Fibroblast of mammary gland (primary cell): ENCODE data around the gene CMIP.

Experiments
- DNase-seq: peaks from one replicate; pipeline ENCODE4 v3.0.0-alpha.2; 2010; ENCODE audit warnings: low read depth
- H3K4me3 ChIP-seq: 2 replicates; pipeline ENCODE4 v1.5.1; 2011; ENCODE audit warnings: low read depth, mild to moderate bottlenecking, low read length, moderate library complexity; ENCODE audit not compliant: control insufficient read depth
- CTCF ChIP-seq: conservative IDR thresholded peaks from 2 replicates; pipeline ENCODE4 v1.5.1; 2011; ENCODE audit warnings: low read depth, low read length, inconsistent platforms; ENCODE audit not compliant: control insufficient read depth, insufficient read depth

CMIP gene

GRCh38 chr16:81676066-81676882 is 231.7 kb downstream of the CMIP start:
- H3K4me3 ChIP-seq = no peak overlapping the region
- TF ChIP-seq CTCF = no peak
- no peak for DNase-seq

- TF ChIP-seq CTCF = no peak
- DNase-seq = no peak
- no peak overlapping the region for H3K4me3 ChIP-seq
Observed at GRCh38 chr16:81676883-81677737, 232.5 kb downstream of the CMIP start.

GRCh38 chr16:81678326-81679095 is 233.9 kb downstream of the CMIP start:
- H3K4me3 ChIP-seq = no peak overlapping the region
- no peak for DNase-seq
- TF ChIP-seq CTCF = no peak

- no peak for TF ChIP-seq CTCF
- no peak overlapping the region for H3K4me3 ChIP-seq
- no peak for DNase-seq
Observed at GRCh38 chr16:81679721-81680430, 235.3 kb downstream of the CMIP start.

GRCh38 chr16:81680444-81681275 is 236.1 kb downstream of the CMIP start:
- no peak for DNase-seq
- H3K4me3 ChIP-seq = no peak overlapping the region
- no peak for TF ChIP-seq CTCF

- no peak for TF ChIP-seq CTCF
- no peak for DNase-seq
- H3K4me3 ChIP-seq = no peak overlapping the region
Observed at GRCh38 chr16:81681311-81681710, 236.7 kb downstream of the CMIP start.
